Hematopoietic multipotent progenitor cell treated with erythropoietin and hydrocortisone succinate and interleukin-3 and kit ligand, for 17 days (in vitro differentiated cells): ENCODE measurements around the gene PSMA8.
"Not testable (repeated sequence)": the region's sequence is repeated elsewhere in the genome, so short reads cannot be mapped to it uniquely, and the experiment has no call there.

Source experiments
- DNase-seq: peaks from one replicate; pipeline ENCODE4 v3.0.0-alpha.2; 2015; ENCODE audit warnings: low spot score

Gene PSMA8

GRCh38 chr18:26233208-26233607 is 99.5 kb downstream of the PSMA8 start:
- no peak for DNase-seq

GRCh38 chr18:26237363-26237762 is 103.7 kb downstream of the PSMA8 start:
- not testable (repeated sequence) for DNase-seq

GRCh38 chr18:26238718-26239117 is 105.0 kb downstream of the PSMA8 start:
- not testable (repeated sequence) for DNase-seq

GRCh38 chr18:26242392-26242791 is 108.7 kb downstream of the PSMA8 start:
- not testable (repeated sequence) for DNase-seq
